ENCODE data around the gene OBSCN.

Gene OBSCN

DNA sequence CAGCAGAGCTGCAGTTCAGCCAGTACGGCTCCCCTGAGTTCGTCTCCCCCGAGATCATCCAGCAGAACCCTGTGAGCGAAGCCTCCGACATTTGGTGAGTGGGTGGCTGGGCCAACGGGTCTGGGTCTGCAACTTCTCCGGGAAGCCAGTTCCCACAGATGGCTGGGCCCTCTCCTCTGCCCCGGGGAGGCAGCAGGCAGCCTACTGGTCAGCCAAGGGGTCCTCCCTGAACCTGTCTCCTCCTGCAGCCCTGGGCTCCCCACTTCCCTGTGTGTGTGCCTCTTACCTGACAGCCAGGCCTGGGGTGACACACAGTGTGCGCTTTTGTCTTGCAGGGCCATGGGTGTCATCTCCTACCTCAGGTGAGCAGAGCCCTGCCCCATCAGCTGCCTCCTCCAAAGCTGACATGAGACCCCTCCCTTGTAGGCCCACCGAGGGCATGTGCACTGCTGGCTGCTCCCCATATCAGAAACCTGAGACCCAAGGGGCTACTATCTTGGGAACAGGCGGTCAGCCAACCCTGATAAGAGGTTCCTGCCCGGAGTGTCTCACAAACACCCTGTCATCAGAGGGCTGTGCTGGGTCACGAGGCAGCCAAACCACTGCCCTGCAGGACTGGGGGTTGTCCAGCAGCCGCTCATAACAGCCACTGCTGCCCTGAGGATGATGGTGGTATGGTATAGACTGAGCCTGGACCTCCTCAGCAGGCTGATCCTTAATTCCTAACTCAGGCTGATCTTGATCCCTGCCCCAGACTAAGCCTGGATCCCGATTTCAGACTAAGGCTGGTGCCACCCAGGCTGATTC, 161.2 kb downstream of the OBSCN start:
- no peak for DNase-seq (ENCODE audit: low spot score)

DNA sequence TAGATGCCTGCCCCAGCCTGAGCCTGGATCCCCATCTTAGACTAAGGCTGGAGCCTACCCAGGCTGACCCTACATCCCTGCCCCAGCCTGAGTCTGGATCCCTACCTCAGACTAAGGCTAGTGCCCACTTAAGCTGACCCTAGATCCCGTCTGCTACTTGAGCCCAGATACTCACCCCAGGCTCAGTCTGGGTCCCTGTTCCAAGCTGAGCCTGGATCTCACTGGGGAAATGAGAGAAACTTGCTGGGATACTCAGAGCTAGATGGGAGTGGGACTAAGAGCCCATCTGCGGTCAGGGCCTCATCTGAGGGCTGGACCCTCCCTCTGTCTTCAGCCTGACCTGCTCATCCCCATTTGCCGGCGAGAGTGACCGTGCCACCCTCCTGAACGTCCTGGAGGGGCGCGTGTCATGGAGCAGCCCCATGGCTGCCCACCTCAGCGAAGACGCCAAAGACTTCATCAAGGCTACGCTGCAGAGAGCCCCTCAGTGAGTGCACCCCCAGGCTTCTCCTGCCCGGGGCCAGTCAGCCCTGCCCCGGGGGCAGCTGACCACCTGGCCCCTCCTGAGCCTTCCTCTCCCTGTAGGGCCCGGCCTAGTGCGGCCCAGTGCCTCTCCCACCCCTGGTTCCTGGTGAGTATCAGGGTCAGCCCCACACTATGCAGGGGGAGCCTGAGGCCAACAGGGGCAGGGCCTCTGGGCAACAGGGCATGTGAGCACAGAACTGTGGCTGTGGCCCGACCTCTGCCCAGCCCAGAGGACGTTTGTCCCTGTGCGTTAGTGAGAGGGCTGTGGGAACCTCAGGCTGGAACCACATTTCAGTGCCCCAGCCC, 162.0 kb downstream of the OBSCN start:
- no peak for DNase-seq (ENCODE audit: low spot score)

DNA sequence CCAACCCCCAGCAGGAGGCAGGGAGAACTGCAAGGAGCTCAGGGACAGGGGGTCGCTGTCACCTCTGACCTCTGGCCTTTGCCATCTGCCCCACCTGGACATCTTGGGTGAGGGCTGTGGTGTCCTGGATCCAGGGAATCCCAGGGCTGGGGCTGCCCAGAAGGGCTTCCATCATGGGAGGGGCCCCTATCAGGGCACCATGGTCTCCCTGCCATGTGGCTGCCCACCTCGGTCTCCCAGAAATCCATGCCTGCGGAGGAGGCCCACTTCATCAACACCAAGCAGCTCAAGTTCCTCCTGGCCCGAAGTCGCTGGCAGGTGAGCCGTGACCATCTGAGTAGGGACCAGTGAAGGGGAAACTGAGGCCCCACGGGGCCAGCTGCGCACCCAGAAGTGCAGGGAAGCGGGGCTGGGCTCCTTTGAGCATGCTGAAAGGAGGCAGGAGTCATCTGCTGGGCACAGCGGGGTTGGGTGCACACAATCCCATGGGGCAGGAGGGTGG, 162.6 kb downstream of the OBSCN start:
- no peak for DNase-seq (ENCODE audit: low spot score)

DNA sequence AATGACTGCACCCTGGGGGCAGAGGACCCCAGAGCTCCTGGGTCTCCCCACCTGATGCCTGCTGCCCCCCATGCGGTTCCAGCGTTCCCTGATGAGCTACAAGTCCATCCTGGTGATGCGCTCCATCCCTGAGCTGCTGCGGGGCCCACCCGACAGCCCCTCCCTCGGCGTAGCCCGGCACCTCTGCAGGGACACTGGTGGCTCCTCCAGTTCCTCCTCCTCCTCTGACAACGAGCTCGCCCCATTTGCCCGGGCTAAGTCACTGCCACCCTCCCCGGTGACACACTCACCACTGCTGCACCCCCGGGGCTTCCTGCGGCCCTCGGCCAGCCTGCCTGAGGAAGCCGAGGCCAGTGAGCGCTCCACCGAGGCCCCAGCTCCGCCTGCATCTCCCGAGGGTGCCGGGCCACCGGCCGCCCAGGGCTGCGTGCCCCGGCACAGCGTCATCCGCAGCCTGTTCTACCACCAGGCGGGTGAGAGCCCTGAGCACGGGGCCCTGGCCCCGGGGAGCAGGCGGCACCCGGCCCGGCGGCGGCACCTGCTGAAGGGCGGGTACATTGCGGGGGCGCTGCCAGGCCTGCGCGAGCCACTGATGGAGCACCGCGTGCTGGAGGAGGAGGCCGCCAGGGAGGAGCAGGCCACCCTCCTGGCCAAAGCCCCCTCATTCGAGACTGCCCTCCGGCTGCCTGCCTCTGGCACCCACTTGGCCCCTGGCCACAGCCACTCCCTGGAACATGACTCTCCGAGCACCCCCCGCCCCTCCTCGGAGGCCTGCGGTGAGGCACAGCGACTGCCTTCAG, 163.3 kb downstream of the OBSCN start:
- DNase-seq (ENCODE audit: low spot score) = no peak

DNA sequence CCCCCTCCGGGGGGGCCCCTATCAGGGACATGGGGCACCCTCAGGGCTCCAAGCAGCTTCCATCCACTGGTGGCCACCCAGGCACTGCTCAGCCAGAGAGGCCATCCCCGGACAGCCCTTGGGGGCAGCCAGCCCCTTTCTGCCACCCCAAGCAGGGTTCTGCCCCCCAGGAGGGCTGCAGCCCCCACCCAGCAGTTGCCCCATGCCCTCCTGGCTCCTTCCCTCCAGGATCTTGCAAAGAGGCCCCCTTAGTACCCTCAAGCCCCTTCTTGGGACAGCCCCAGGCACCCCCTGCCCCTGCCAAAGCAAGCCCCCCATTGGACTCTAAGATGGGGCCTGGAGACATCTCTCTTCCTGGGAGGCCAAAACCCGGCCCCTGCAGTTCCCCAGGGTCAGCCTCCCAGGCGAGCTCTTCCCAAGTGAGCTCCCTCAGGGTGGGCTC, 163.9 kb downstream of the OBSCN start:
- no peak for DNase-seq (ENCODE audit: low spot score)

DNA sequence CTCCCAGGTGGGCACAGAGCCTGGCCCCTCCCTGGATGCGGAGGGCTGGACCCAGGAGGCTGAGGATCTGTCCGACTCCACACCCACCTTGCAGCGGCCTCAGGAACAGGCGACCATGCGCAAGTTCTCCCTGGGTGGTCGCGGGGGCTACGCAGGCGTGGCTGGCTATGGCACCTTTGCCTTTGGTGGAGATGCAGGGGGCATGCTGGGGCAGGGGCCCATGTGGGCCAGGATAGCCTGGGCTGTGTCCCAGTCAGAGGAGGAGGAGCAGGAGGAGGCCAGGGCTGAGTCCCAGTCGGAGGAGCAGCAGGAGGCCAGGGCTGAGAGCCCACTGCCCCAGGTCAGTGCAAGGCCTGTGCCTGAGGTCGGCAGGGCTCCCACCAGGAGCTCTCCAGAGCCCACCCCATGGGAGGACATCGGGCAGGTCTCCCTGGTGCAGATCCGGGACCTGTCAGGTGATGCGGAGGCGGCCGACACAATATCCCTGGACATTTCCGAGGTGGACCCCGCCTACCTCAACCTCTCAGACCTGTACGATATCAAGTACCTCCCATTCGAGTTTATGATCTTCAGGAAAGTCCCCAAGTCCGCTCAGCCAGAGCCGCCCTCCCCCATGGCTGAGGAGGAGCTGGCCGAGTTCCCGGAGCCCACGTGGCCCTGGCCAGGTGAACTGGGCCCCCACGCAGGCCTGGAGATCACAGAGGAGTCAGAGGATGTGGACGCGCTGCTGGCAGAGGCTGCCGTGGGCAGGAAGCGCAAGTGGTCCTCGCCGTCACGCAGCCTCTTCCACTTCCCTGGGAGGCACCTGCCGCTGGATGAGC, 164.5 kb downstream of the OBSCN start:
- DNase-seq (ENCODE audit: low spot score) = no peak

DNA sequence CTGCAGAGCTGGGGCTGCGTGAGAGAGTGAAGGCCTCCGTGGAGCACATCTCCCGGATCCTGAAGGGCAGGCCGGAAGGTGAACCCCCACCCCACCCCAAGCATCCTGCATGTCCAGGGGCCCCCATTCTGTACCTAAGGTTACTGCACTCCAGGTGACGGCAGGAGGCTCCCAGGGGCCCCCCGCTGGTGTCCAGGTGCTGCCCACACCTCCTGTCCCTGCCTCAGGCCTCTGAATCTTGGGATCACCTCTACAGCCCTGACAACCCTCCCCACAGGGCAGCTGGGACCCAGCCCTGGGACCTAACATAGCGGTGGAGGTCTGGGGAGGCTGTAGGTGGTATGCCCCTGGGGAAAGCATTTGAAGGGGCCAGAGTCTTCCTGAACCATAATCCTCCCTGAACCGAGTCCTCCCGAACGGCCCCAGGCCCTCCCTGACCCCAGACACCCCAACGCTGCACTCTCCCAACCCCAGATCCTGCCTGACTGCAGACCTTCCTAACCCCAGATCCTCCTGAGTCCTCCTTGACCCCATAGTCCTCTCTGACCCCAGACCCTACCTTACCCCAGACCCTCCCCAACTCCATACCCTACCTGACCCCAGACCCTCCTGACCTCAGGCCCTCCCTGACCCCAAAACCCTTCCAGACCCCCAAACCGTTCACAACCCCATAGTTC, 165.3 kb downstream of the OBSCN start:
- no peak for DNase-seq (ENCODE audit: low spot score)

DNA sequence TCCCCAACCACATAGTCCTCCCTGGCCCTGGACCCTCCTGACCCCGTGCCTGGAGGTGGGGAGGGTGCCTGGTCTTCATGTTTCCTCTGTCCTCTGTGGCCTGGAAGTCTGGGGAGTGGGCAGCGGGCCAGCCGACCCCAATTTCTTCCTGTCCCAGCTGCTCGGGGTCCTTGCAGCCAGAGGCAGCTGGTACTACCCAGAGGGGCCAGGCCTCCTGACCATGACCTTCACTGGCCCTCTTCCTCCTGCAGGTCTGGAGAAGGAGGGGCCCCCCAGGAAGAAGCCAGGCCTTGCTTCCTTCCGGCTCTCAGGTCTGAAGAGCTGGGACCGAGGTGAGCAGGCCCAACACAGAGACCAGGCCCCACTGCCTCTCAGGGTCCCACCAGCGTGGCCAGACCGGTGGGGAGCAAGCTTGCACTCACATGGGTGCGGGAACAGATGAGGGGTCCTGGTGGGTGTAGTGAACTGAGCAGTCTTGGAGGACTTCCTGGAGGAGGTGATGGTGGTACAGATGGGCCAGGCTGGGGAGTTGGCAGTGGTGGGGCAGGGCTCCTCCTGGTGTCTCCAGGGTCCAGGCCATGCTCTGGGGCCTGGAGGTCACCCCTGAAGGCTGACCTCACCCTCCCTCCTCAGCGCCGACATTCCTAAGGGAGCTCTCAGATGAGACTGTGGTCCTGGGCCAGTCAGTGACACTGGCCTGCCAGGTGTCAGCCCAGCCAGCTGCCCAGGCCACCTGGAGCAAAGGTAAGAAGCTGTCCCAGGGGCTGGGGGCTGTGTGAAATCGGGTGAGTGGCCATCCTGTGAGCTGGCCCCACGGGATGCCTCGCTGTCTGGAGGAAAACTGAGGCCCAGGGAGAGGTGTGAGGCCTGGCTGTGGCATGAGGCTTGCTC, 166.1 kb downstream of the OBSCN start:
- DNase-seq (ENCODE audit: low spot score) = no peak

DNA sequence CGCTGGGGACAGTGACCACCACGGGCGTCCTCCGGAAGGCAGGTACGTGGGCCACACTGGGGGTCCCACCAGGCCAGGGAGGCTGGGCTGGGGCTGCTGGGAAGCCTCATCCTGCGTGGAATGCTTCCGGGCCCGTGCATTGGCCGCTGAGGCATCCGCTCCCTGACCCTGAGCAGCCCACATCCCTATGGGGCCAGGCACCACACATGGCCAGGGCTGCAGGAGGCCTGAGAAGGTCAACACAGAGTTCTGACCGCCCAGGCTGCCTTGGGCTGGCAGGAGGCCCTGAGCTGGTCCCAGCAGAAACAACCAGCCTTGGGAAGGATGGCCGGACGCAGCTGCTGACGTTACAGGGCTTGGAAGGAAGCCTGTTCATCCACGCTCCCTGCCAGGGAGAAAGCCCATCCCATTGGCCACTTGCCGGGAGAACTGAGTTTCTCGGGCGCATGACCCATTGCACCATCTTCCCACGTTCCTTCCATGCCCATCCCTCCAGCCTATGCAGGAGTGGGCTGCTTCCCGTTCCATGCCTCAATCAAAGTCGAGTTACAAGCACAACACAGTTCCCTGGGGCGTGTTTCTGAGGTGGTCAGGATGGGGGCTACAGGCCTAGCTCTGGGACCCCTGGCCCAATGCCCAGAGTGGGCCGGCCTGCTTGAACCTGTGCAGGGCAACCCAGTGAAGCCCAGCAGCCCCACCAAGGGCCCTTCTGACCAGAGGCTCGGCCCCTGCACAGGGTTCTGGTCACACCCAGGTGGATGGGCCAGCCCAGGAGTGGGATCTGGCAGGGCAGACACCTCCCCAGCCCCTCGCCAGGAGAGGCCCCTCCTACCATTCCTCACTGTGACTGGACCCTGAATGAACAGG, 167.1 kb downstream of the OBSCN start:
- peak; percentile 80 for DNase-seq (ENCODE audit: low spot score)

DNA sequence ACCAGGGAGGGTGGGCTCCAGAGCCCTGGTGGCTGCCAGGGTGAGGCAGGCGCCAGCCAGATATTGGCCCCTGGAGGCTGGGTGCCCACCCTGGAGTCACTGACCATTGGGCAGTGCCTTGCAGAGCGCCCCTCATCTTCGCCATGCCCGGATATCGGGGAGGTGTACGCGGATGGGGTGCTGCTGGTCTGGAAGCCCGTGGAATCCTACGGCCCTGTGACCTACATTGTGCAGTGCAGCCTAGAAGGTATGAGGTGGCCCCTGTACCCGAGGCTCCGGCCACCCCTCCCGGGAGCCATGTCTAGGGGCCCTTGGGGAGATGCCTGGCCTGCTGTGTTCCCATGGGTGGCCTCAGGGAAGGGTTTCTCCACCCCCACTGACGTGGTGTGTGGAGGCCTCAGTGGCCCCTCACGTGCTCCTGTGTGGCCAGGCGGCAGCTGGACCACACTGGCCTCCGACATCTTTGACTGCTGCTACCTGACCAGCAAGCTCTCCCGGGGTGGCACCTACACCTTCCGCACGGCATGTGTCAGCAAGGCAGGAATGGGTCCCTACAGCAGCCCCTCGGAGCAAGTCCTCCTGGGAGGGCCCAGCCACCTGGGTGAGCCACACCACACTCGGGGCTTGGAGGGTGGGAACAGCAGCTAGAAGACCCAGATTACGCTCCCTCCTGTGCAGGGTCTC, 167.9 kb downstream of the OBSCN start:
- peak; percentile 4 for DNase-seq (ENCODE audit: low spot score)

DNA sequence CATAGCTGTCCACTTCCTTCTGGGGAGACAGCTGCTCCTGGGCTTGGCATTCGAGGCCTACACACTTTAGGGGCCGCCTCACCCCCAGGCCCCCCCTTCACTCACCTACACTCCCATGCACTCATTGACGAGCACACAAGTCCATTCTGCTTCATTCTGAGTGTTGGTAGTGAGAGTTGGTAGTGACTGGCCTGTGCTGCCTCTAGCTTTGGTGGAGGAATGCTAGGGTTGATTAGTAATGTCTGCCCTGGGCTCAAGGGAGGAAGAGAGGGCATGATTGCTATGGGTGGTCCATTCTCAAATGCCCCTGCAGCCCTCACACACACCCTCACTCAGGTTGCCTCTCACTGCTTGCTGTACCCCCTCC, 168.4 kb downstream of the OBSCN start:
- DNase-seq (ENCODE audit: low spot score) = peak; percentile 22

DNA sequence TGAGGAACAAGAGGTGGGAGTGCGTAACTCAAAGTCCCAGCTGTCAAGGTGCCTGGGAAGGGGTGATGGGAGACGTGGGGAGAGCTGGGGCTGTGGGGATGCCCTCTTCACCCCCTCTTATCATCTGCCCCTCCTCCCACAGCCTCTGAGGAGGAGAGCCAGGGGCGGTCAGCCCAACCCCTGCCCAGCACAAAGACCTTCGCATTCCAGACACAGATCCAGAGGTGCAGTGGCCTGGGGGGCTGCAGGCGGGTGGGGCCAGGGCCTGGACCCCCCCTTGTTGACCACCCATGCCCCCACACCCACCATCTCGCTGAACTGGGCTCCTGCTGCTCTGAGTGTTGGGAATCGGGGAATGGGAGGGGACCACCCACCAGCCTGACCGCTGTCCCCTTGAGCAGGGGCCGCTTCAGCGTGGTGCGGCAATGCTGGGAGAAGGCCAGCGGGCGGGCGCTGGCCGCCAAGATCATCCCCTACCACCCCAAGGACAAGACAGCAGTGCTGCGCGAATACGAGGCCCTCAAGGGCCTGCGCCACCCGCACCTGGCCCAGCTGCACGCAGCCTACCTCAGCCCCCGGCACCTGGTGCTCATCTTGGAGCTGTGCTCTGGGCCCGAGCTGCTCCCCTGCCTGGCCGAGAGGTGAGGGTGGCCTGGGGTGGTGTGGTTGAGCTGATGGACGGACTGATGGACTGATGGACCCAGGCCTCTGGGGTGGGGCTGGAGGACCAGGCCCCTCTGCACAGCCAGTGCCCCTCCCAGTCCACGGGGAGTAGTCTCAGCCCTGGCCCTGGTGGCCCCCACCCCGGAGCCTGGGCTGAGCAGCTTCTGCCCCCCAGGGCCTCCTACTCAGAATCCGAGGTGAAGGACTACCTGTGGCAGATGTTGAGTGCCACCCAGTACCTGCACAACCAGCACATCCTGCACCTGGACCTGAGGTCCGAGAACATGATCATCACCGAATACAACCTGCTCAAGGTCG, 169.1 kb downstream of the OBSCN start:
- DNase-seq (ENCODE audit: low spot score) = no peak

DNA sequence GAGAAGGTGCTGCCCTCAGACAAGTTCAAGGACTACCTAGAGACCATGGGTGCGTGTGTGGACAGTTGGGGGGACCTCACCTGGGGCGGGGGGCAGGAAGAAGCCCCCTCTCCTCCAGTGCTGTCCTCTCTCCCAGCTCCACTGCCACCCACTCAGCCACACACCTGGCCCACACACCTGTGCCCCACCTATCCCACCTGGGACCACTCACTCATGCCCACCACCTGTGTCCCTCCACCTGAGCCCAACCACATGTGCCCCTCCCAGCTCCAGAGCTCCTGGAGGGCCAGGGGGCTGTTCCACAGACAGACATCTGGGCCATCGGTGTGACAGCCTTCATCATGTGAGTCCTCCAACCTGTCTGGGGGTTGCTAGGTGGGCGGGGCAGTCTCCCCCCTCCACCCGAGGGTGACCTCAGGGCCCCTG, 169.8 kb downstream of the OBSCN start:
- DNase-seq (ENCODE audit: low spot score) = no peak

DNA sequence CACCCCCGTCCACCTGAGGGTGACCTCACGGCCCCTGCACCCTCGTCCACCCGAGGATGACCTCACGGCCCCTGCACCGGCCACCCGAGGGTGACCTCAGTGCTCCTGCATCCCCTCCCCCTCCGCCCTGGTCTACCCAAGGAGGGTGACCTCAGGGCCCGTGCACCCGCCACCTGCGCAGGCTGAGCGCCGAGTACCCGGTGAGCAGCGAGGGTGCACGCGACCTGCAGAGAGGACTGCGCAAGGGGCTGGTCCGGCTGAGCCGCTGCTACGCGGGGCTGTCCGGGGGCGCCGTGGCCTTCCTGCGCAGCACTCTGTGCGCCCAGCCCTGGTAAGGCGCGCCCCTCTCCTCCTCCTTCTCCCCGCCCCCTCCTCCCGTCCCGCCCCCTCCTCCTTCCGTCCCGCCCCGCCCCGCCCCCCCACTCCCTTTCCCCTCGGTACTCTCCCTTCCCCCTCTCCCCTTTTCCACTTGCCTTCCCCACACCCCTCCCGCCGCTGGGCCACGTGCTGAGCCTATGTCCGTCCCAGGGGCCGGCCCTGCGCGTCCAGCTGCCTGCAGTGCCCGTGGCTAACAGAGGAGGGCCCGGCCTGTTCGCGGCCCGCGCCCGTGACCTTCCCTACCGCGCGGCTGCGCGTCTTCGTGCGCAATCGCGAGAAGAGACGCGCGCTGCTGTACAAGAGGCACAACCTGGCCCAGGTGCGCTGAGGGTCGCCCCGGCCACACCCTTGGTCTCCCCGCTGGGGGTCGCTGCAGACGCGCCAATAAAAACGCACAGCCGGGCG, 170.4 kb downstream of the OBSCN start:
- DNase-seq (ENCODE audit: low spot score) = peak; percentile 78

DNA sequence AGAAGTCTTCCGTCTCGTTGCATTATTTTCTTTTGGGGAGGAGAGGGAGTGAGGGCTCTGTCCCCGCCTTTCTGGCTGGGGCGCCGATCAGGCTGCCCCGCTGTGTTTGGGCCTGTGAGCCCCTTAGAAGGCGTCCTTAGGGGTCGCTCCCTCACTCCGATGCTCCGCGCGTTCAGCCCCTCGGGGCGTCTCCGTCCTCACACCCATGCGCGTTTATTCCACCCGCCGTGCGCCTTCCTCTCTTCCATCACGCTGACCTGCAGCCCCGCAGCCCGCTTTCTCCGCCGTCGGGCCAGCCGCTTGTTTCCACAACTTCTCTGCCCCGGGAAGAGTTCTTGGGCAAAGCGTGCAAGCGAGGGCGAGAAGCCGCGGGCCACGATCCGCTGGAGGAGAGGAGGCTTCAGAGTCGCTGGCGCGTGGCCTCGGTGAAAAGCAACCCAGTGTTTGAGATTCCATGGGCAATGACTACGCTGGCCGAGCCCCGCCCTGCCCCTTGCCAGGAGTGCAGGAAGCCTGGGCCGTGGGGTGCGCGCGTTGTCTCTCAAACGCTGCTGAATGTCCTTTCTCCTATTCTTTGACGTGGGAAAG, 171.1 kb downstream of the OBSCN start:
- no peak for DNase-seq (ENCODE audit: low spot score)

DNA sequence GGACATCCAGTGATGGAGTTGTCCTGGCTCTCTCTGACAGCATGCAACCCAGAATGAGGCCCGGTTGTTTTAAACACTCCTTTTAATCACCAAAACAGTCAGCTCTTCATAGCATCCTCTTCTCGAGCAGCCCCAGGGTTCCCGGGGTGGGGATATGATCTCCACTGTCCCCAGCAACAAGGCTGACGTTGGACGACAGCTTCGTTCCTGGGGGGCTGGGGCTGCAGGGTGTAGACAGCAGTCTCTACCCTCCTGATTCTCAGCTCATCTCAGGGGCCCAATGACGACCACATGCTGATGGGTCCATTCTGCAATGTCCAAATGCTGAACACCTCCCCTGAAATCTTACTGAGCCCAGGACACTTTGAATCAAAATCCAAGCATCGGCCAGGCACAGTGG, 171.8 kb downstream of the OBSCN start:
- no peak for DNase-seq (ENCODE audit: low spot score)
